Activated T-cell treated with anti-CD3 and anti-CD28 coated beads for 48 hours (primary cell): ENCODE data around the gene TCF7L1.
"Not testable (repeated sequence)": the region's sequence is repeated elsewhere in the genome, so short reads cannot be mapped to it uniquely, and the experiment has no call there.

Source experiments
- DNase-seq: peaks from one replicate; pipeline ENCODE4 v3.0.0-alpha.2; 2020; ENCODE audit warnings: low read depth

Gene TCF7L1, protein sequence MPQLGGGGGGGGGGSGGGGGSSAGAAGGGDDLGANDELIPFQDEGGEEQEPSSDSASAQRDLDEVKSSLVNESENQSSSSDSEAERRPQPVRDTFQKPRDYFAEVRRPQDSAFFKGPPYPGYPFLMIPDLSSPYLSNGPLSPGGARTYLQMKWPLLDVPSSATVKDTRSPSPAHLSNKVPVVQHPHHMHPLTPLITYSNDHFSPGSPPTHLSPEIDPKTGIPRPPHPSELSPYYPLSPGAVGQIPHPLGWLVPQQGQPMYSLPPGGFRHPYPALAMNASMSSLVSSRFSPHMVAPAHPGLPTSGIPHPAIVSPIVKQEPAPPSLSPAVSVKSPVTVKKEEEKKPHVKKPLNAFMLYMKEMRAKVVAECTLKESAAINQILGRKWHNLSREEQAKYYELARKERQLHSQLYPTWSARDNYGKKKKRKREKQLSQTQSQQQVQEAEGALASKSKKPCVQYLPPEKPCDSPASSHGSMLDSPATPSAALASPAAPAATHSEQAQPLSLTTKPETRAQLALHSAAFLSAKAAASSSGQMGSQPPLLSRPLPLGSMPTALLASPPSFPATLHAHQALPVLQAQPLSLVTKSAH

DNA sequence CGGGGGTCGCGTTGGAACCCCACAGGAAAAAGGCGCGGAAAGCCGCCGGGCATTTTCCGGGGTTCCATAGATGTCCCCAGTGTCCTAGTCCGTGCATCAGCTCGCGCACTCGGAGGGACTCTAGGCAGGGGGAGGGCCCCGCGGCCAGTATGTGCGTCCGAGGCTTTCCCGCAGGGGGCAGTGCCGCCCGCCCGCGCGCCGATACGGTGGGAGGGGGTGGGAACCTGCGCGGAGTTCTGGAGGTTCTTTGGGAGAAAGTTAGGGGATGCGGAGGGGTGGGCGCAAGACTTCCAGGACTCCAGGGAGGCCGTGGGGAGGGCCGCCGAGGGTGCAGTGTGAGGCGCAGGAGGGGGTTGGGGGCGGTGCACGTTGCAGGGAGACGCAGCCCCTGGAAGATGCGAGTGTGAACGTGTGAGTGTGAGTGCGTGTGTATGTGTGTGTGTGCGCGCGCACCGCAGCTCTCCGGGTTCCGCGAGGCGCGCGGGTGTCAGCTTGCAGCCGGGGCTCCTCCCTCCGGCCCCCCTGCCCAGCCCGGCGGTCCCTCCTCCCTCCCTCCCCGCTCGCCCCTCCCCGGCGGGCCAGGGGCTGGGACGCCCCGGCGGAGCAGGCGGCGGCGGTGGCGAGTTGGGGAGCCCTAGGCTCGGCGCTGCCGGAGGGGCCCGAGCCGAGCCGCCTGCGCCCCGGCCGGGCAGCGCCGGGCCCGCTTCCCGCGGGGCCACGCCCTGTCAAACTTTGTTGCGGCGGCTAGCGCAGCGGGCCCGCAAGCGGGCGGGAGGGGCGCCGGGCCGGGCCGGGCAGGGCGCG is at the start of gene TCF7L1:
TCF7L1 (plus strand) TSS at position 559 of the 804 bp plus-strand sequence. CDS start 293 bp downstream, outside the sequence.
- no peak for DNase-seq

DNA sequence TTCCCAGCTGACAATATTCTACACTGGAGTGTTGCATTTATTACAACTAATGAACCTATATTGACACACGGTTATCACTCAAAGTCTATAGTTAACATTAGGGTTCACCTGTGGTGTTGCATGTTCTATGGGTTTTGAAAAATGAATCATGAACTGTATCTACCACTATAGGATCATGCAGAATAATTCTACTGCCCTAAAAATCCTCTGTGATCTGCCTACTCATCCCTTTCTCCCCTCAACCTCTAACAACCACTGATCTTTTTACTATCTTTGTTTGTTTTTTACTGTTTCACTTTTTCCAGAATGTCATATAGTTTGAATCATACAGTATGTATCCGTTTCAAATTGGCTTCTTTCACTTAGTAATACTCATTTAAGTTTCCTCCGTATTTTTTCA is 47.6 kb upstream of the TCF7L1 start:
- DNase-seq: no peak

DNA sequence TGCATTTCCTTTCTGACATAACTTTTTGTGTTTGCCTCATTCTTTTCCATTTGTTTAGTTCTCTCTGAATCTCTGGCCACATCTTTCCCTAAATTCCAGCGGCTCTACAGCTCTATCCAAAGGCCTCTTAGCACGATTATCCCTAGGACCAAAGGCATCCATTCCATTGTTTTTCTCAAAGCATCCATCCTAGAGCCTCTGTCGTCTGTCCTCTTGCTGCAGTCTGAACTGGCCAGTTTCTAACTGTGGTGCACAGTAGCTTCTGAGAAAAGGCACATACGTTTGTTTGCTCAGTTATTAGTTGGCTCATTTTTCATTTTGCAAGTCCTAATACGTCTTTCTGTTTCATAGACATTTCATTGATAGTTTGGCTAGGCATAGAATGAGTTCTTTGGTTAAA is 45.7 kb upstream of the TCF7L1 start:
- no peak for DNase-seq

DNA sequence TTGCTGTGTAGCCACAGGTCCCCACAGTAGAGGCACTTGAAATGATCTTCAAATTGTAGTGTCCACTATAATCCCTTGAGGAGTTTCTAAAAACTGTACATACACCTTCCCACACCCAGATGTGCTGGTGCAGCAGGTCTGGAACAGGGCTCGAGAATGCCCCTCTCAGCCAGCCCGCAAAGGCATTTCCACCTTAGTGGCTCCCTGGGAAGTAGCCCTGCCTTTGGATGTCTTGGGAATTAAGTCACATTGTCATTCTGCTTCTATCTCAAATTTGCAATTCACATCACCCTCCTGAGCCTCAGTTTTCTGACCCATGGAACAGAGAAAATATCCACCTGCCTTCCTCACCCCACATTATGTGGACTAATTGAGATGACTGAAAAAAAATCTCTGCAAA is 44.3 kb upstream of the TCF7L1 start:
- no peak for DNase-seq

DNA sequence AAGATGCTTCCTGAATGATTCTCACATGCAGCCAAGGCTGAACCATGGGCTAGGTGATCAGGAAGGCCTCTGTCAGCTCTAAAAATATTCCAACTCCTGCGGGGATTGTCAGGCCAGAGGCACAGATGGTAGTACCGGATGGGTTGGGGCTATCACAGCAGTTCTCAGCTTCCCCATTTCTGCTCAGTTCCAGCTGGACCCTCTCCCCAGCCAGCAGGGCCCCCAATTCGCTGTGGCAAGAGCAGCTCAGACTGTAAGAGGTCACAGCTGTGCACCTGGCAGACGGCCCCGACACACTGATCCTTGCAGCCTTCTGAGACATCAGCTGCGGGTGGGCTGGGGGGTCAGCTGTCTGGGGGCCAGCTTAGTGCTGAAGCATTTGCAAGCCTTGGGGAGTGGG is 43.6 kb upstream of the TCF7L1 start:
- no peak for DNase-seq

DNA sequence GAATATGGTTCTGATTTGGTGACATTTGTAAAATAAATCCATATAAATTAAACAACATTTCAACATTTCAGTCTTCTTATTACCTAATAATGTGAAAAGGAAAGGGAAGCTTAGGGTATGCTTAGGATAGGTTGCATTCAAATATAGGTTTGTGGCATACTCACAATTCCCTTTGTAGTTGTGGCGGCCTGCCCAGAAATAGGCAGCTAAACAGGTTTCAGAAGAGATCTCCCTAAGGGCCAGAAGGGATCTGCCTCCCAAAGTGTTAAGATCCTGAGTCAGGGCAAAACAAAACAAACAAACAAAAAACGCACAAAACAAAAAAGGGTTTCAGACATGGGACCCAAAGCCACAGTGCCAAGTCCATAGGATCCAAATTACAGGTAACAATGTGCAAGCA is 41.4 kb upstream of the TCF7L1 start:
- DNase-seq: no peak

DNA sequence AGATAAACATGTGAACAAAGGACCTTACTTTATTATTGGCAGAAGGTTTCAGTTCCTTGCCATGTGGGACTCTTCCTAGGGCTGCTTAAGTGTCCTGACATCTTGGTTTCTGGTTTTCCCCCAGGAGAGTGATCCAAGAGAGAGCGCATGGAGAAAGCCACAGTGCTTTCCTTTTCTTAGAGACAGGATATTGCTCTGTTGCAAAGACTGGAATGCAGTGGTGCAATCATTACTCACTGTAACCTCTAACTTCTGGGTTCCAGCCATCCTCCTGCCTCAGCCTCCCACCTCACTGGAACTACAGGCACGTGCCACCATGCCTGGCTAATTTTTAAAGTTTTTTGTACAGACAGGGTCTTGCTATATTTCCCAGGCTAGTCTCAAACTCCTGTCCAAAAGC is 38.1 kb upstream of the TCF7L1 start:
- DNase-seq: no peak

DNA sequence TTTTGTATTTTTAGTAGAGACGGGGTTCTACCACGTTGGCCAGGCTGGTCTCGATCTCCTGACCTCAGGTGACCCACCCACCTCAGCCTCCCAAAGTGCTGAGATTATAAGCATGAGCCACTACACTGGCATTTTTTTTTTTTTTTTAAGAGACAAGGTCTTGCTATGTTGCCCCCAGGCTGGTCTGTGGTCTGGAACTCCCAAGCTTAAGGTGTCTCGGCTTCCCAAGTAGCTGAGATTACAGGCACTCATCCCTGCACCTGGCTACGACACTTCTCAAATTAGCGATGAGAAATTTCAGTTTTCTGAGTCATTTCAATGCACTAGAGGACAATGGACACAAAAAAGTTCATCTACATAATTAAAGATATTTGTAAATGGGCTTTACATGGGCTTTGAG is 36.6 kb upstream of the TCF7L1 start:
- no peak for DNase-seq

DNA sequence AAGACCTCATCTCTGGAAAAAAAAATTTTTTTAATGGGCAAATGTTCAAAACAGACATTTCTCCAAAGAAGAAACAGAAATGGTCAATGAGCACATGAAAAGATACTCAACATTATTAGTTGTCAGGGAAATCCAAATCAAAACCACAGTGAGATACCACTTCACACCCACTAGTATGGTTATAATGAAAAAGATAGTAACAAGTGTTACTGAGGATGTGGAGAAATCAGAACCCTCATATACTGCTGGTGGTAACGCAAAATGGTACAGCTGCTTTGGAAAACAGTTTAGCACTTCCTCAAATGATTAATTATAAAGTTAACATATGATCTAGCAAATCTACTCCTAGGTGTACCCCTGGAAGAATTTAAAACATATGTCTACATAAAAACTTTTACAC is 29.0 kb upstream of the TCF7L1 start:
- DNase-seq: no peak

DNA sequence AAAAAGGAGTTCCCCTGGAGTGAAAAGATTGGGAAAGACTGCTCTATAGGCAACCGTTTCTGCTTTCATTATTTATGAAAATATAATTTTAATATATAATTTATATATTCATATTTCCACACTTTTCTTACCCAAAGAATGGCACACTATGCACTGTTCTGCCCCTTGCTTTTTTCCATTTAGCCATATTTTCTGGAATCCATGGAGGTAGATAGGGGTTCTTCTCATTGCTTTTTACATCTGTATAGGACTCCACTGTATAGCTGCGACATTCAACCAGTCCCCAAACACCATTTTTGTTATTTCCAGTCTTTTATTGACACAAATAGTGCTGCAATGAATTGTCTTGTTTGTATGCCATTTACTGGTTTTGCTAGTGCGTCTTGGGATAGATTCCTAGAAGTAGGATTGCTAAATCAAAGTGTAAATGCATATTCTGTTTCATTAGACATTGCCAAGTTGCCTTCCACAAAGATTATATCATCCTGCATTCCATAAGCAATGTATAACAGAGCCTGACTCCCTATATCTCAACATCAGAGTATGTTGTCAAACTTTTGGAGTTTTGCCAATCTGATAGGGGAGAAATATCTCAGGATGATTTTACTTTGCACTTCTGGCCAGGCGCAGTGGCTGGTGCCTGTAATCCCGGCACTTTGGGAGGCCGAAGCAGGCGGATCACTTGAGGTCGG is 26.6 kb upstream of the TCF7L1 start:
- no peak for DNase-seq

DNA sequence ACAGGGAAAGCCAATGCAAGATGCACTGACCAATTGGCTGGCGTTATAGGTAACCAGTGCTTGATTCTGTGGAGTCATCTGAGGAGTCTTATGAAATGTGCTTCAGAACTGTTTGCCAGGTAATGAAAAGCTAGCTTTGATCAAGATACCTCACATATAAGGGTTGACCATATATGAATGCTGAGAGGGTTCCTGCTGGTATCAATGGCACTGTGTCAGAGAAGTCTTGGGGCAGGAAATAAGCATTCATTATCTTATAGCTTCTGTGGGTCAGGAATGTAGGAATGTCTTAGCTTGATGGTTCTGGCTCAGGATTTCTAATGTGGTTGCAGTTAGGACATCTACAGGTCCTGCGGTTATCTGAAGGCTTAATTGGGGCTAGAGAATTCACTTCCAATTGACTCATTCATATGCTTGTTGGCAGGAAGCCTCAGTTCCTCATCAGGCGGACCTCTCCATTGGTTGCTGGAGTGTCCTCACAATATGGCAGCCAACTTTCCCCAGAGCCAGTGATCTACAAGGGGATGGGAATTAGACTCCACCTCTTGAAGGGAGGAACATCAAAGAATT is 22.1 kb upstream of the TCF7L1 start:
- DNase-seq: no peak

DNA sequence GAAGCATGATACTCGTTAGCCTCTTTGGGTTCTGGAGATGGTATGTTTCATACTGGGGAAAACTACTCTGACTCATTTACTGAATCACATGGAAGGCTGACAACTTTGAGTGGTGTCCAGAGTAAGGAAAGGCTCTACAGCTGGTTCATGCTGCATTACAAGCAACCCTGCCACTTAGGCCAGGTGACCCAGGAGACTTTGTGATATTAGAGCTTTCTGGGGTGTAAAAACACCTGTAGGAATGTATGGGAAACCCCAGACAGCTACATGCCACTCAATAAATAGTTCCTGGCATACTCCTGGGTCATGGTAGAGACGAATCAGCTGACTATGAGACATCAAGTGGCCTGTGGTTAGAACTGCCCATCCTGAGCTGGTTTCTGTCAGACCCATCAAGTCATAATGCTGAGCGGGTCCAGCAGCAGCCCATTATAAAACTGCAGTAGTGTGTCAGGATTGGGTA is 21.3 kb upstream of the TCF7L1 start:
- no peak for DNase-seq

DNA sequence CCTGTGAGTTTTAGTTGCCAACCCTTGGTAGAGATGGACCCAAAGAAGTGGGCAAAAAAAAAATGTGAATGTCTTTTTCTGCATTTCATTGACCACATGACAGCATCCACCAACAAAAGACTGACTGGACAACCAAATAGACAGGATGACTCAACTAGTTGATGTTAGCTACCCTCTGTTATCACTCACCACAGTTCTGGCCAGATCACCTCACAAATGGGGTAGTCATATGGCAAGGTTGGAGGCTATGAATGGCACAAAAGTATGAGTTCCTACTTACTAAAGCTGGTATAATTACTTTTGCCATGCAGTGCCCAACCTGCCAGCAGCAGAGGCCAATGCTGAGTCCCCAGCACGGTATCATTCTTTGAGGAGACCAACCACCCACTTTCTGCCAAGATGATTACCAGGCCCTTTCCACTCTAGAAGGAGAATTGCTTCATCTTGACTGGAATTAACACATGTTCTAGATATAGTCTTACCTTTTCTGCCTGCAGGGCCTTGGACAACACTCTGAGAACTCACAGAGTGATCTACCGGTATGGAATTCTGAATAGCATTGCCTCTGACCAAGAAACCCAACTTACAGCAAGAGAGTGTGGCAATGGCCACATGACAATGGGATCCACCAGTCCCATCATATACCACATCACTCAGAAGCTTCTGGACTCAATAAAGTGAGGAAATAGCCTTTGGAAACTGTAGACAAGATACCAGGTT is 20.1 kb upstream of the TCF7L1 start:
- DNase-seq: no peak

DNA sequence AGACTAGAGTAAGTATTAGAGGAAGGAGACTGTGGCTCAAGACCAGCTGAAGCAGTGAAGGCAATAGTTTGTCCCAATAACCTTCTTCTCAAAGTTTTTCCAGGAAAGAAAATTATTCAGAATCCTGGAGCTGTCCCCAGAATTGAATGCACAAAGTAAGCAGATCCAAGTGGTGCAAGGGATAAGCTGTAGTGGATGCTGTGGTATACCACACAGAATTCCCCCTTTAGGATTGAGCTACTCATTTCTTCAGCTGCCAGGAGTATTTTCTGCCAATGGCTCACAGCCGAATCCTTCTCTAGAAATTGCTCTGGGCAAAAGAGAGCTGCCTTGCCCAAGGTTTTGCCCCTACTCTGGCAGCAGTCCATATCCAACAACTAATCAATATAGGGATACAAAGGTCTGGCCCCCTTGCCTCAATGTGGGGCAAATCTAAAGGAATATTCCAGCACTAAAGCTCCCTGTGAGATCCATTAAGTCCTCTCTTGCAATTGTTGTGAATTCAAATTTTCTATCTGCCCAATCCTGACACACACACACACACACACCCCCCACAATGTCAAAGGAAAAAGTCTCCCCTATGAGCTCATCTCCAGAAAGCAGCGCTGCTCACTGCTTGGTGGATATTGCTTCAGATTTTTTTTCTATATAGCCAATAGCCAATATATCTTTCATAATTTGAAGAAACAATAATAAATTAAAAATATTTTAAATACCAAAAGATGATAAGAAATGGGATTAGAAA is 18.4 kb upstream of the TCF7L1 start:
- no peak for DNase-seq

DNA sequence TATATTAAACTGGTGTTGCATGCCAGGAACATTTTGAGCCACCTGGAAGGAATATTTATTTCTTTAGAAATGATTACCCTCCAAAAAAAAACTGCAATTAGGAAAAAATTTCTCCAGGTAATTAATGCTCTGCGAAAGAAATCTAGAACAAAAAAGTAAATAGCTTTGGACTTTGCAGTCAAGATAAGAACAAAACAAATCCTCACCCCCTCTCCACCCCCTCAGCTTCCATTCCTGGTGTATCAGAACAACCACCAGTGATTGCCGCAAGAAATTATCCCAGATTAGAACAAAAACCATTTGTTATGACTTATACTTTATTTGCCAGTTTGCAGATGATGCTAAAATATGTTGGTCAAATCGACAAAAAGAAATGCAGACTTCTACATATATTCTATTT is 17.0 kb upstream of the TCF7L1 start:
- DNase-seq: no peak

DNA sequence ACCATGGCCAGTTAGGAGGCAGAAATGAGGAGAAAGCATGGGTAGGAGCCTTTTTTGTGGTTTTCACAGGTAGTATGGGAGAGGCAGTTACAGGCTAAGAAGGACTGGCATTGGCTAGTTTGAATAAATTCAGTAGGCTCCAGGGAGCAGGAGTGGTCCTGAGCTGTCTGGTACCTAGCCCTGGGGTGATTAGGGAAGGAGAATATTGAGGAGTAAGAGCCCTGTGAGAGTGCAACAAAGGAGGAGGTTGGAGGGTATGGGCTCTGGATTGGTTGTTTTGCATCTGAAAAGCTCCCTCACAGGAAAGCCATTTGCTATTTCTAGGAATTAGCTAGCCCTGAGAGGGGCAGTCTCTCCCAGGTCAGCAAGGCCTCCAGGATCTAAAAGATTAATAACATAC is 13.3 kb upstream of the TCF7L1 start:
- no peak for DNase-seq

DNA sequence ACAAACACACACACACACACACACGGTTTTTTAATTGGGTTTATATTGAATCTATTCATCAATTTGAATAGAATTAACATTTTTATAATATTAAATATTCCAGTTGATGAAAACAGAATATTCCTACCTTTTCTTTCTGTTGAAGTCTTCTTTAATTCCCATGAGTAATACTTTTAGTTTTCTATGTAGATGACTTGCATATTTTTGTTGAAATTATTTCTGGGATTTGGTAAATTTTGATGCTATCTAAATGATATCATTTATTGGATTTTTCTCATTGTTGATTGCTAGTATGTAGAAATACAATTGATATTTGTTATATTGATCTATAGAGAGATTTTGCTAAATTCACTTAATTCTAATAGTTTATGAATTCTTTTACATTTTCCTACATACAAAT is 12.8 kb upstream of the TCF7L1 start:
- DNase-seq: no peak

DNA sequence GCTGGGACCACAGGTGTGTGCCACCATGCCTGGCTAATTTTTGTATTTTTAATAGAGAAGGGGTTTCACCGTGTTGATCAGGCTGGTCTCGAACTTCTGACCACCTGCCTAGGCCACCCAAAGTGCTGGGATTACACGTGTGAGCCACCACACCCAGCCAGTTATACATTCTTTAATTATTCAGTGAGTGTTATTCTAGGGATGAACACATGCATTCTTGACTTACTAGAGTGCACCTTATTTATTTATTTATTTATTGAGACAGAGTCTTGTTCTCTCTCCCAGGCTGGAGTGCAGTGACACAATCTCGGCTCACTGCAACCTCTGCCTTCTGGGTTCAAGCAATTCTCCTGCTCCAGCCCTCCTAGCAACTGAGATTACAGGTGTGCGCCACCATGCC is 6.7 kb upstream of the TCF7L1 start:
- not testable (repeated sequence) for DNase-seq

DNA sequence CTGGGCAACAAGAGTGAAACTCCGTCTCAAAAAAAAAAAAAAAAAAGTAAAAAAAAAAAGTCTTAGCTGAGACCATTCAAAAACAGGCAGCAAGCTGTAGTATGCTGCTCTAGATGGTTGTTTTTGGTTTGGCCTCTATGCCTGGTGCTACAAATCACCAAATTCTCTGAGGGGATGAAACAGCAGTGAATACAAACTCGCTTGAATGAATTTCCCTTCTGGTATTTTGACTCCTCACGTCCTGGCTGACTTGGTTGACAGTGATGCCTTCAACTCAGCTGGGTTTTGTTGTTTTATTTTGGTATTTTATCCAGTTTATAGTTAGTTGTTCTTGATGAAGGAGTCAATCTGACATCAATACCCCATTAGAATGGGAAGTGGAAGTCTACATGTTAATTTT is 3.3 kb upstream of the TCF7L1 start:
- no peak for DNase-seq

DNA sequence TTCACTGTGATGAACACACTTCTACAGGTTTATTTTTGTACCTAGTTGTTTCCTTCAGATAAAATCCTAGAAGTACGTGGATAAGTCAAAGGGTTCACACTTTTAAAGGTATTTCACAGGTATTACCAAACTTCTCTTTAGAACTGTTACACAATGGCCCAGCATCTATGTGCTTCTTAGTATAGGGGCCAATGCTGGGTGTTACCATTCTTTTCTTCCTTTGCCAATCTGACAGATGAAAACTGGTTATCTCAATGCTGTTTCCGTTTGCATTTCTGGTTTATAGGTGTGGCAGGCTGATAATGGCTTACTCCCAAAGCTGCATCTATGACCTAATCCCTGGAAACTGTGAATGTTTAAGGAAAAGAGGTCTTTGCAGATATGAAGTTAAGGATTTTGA is 2.8 kb upstream of the TCF7L1 start:
- DNase-seq: no peak

DNA sequence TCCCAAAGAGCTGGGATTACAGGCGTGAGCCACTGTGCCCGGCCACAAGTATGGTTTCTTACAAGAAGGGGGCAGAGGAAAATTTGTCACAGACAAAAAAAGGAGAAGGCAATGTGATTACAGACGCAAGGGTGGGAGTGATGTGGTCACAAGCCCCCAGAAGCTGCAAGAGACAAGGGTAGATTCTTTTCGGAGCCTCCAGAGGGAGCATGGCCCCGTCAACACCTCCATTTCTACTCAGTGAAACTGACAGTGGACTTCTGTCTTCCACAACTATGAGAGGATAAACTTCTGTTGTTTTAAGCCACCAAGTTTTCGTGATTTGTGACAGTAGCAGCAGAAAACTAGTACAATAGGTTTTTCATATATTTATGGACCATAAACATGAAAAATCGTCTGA is 2.1 kb upstream of the TCF7L1 start:
- DNase-seq: no peak
